ENCODE results near the gene CTRB1.

The CTRB1 gene

DNA sequence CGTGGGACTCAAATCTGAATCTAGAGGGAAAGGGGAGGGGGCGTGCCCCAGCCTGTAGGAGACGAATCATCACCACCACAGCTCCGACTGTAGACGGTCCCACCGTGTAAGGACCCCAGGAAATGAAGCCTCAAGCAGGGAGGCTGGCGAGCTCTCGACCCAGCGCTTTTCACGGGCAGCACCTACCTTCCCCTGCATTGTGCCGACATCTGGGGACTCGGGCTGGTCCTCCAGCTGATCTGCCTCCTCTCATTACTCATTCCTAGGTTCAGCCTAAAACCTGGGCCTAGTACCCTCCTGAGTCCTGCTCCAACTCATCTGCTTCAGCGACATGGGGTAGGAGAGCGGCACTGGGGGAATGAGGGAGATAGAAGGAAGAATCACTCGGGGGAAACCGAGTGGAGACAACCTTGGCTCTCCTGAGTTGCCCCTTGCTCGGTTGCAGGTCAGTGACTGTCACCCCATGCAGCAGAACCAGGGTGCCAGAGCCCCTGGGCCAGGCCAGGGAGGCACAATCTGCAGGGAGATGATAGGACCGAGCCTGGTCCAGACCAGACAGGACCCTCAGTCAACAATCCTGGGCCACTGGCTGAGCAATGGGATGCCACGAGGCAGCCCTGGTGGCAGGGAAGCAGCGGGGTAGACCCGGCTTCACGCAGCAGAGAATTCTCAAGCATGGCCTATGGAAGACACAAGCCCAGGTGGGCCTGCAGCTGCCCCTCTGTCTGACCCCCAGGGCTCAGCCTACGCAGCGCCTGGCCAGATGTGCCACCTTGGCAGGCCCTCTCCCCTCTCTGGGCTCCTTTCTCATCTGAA lies 33.5 kb downstream of the CTRB1 start:
- peak in 1 of 58 donors; percentile 66 for DNase-seq

DNA sequence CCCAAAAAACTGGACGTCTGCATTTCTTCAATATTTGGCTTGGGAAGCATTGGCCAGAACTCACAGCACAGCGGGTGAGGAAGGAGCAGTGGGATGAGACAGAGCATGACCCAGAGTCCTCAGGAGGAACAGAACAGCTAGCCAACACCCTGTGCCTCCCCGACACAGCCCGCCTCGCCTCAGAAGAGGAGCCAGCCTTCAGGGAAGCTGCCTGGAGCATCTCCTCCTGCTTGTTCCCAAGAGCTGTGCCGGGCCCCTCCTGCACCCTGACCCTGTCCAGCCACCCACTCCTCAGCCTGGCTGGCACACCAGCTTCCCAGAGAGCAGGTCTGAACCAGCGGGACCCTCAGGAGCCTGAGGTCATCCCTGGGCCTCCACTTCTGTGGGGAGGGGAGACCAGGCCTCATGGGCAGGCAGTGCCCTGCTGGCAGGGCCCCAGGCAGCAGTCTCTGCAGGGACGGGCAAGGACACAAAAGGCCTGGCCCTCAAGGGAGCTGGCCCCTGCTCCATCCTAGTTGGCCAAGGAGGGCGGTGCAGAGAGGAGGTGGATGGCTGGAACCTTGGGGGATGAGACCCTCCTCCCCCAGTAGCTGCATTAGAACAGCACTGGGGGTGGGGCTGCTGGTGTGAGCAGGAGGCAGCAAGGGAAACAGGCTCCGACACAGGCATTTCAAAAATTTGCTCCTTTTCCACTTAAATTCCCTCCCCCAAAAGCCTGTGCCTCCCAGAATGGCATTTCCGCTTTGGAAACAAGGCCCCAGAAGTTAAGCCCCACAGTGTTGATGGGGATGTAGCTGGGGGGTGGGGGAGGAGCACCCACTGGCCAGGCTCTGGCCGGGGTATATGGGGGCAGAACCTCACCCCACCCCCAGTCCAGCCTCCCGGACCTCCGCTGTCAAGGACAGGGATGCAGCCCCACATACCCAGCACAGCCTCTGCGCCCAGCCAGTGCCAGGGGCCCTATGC lies 34.4 kb downstream of the CTRB1 start:
- DNase-seq = peak in 18 of 58 donors; percentile 14 to 65 (median 34)

DNA sequence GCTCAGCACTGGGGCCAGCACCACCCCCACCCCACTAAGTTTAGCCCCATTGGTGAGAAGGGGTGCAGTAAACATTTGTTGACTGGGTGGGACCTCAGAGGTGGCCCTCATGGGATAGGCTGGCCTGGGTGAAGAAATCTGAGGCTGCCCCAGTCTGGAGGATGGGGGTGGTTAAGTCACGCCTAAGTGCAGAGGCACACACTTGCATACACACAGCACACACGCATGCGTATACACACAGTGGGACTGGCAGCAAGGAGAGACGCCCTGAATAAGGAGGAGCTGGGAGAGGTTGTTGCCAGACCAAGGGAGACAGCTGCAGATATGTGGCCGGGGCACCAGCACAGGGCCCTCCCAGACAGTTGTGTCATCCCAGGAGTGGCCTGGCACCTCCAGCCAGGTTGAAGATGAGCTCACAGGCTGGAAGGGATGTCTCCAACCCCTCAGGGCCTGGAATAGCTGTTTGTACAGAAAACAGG lies 35.6 kb downstream of the CTRB1 start:
- no peak for DNase-seq

DNA sequence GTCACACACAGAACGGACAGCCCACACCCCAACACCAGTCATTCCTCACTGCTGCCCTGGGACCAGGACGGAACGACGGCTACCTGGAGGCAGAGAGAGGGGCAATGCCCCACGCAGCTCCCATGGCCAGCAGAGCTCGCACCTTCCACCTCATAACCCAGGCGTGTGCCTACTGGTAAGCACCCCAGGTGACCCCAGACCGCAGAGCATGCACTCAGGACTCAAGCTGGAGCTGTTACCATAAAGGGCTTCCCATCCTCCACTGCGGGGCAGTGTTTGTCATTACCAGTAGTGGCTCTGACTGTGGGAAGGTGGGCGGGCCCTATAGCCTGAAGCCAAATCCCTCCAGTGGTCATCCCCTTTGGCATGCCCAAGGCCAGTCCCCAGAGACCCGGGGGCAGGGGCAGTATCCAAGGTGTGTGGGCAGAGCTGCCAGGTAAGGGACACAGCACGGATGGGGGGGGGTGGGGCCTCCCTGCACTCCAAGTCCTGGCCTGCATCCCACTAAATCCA lies 37.3 kb downstream of the CTRB1 start:
- DNase-seq = peak in 1 of 58 donors; percentile 43

DNA sequence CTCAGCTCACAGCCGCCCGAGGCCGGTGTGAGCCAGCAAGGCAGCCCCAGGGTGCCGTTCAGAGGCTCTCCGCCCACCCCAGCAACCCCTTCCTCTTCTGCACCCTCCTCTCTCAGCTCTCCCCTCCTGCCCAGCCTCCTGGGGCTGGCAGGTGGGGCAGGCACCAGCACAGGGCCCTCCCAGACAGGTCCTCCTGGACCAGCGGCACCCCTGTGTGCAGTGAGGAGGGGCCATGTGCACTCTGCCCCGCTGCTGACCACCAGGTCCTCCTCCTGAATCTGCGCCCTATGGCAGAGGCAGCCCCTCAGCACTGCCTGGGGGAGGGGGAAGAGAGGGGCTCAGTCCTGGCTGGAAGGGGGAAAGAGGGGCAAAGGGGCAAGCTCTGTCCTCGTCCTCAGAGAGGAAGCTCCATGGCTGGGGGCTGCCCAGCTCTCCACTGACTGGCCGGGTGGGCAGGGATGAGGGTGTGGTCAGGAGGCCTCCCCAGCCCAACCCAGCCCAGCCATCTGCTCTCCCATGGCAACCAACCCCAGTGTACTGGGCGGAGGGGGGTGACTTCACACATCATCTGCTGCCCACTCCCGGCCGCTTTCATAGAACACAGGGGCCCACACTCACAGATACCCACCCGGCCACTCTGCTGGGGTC lies 38.0 kb downstream of the CTRB1 start:
- peak in 21 of 58 donors; percentile 6 to 65 (median 33) for DNase-seq

DNA sequence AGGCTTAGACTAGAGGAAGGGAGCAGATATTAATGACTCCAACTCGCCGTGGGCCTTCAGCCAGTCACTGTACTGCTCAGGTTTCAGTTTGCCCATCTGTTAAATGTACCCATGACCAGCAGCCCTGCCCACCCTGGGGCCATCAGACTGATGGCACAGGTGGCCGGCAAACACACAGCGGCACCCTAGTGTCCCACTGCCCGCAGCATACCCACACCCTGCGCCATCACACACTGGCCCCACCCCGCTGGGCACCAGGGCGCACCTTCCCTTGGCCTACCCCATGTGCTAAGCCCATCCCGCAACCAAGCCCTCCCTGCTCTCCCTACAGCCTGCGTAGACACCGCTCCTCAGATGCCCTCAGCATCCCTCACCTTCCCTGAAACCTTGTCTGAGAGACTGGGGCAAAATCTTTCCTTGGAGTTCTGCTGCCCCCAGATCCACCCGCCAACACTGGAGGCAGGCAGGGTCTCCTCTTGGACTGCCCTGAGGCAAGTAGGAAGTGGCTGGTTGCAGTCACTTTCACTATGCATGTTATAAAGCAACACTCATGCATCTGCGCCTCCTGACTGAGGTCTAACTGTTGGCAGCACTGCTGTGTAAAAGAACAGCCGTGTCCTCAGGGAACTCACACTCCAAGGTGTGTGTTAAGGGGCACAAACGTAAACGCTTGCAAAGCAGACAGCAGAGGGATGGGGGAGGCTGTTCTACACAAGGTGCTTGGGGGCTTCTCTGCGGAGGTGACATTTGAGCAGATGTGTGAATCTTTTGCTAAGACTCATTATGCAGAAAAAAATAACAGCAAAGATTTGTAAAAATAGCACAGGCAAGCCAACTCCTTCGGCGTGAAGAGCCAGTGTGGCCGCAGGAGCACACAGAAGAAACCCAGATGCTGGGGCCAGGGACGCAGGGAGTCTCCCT lies 39.4 kb downstream of the CTRB1 start:
- DNase-seq = no peak

DNA sequence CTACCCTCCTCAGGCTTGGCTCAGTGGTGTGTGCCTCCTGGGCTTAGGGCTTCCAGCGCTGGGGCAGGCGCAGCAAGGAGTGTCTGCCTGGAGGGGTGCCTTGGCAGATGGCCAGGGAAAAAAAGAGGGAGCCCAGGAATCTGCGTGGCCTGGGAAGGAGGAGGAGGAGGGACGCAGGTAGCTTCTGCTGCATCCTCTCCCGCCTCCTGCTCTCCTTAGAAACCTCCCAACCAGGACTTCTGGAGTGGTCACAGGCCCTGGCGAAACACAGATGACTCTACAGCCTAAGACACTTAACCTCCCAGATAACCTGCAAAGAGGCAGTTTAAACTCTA lies 40.0 kb downstream of the CTRB1 start:
- no peak for DNase-seq

DNA sequence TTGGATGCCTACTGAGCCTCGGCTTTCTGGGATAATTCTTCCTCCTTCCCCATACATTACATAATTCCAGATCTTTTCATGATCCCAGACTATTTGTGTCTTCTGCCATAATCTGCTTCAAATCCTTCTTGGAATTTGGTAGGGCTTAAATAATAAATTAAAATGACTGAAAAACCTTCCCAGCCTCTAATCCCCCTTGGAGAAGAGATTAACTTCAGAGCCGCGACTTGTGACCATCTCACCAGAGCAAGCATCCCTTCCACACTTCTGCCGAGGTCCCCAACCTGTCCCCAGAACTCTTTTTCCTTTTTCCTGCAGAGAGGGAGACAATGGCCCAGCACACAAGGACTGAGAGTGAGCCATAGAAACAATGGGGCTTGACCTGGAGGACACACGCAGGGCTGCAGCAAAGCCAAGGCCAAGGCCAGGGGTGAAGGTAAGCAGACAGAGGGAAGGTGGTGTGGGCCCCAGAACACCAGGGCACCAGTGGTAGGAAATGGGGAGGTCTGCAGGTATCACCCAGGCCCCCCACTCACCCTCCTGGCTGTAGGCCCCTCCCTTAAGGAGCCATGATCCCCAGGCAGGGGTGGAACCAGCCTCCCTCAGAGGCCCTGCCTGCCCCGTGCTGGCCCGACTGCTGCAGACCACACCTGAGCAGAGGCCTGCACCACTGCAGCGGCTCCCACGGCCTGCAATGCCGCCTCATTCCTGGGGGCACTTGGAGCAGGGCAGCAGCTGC lies 42.2 kb downstream of the CTRB1 start:
- DNase-seq = no peak

DNA sequence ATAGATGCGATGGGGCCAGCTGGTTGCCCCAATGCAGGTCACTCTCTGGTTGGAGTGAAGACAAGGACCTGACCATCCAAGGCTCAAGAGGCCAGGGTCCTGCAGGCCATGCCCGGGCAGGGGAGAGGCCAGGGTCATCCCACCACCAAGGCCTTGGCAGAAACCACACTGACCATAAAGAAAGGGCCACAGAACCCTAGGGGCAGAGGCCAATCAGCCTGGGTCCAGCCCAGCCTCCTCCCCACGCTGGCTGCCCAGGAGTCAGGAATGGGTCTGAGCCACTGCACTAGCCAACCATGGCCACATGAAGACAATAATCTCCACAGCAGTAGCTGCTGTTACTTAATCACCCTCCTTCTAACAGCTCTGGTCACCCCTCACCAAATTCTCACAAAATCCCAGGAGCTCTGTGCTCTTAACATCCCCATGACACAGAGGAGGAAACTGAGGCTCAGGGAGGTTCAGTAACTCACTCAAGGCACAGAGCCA lies 42.8 kb downstream of the CTRB1 start:
- no peak for DNase-seq

DNA sequence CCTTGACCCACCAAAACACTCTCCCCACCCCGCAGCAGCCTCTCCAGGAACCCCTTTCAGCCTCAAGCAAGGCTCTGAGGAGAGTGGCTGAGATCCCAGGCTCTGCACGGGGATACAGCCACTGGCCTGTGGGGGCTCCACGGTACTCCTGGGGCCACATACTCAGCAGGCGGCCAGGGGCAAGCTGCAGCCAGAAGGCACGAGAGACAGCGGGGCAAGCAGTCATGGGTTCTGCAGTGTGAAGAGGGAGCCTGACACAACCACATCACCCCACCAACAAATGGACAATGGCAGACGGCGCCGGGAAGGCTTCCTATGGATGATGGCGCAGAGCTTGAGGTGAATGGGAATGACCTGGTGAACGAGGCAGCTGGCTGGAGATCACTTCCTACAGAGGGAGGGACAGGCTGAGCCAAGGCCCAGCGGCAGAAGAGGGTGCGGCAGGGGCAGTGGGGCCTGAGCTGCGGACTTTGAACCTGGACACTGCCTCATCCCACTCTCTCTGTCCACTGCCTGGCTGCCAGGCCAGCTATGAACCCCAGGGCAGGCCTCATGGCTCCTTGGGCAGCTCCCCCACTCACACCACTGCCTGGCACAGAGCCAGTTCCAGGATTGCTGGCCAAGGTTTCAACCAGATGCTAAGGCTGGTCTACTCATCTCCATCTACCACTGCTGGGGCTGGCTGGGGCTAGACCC lies 43.5 kb downstream of the CTRB1 start:
- DNase-seq = peak in 1 of 58 donors; percentile 60

DNA sequence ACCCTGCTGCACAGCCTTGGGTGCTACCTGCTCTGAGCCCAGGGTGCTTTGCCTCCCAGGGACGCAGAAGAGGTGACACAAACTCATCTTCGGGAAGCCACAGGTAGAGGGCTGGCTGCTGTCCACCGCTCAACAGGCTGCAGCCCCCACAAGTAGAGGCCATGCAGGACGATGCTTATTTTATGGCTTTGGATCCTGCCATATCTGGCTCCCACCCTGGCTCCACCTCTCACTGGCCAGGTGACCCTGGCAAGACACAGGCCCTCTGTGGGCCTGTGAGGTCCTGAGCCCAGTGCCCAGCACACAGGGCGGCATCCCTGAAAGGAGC lies 44.0 kb downstream of the CTRB1 start:
- no peak for DNase-seq

DNA sequence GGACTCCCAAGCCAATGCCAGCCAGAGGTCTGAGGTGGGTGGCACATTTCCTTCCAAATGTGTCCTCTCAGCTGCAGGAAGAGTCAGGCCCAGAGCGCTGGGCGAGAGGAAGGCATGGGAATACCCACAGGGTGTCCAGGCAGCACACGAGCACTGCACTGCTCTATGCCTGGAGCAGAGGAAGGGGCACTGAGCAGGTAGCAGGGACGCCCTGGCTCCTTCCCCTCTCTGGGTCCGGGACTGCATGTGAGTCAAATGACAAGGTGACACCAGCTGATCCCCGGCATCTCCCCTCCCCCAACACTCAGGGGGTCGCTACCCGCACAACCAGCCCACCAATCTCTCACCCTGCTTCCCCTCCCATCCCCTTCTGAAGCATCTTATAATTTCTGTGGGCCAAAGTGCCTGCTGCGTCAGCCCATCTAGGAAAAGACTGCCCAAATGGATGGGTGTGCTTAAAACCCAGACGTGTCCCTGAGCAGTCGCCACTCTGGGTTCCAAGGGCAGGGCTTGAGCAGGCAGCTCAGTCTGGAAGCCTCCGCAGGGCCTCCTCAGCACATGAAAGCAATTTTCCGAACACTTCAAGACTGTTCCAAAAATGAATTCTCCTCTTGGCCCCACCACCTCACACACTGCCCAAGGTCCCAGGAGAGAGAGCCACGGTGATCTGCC lies 44.6 kb downstream of the CTRB1 start:
- peak in 1 of 58 donors; percentile 9 for DNase-seq

DNA sequence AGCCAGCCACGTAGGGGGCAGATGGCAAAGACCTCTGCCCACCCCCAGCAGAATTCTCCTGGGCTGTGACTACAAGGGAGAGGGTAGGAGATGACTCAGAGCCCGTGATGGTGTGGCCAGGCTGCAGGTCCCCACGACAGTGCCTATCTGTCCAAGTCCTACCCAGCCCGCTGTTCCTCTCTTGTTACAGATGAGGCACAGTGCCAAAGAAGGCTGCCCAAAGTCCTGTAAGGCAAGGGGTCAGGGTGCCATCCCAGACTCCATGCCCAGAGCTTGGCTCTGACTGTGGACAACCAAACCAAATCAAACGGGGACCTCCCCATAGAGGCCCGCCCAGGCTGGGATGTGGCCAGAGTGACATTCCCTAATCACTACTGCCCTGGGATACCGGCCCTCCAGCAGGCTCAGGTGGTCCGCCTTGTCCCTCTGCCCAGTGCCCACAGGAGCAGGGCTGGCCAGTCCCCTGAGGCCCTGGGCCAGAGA lies 45.2 kb downstream of the CTRB1 start:
- DNase-seq = peak in 9 of 58 donors; percentile 32 to 78 (median 52)

DNA sequence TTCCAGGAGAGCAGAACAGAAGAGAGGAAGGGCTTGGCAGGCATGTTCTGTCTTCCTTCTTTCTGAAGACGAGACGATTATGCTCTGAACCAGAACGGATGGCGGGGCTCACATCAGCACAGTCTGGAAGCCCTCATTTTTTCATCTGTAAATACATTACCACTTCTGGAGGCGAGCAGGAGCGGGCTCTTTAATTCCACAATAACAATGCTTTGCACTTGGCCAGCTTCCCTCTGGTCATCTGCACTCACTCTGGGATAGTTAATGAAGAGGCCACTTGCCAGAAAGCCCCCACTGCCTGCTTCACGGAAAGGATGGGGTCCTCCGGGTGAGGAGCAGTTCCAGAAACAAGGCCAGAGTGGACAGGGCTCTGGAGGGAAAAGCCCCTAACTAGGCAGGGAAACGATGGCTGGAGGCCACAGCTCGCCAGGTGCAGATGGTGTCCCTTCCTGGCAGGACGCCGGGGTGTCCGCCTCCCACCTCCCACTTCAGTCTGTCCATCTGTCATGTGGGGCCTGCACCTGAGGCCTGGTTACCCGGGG lies 45.7 kb downstream of the CTRB1 start:
- DNase-seq = peak in 29 of 58 donors; percentile 24 to 75 (median 59)

DNA sequence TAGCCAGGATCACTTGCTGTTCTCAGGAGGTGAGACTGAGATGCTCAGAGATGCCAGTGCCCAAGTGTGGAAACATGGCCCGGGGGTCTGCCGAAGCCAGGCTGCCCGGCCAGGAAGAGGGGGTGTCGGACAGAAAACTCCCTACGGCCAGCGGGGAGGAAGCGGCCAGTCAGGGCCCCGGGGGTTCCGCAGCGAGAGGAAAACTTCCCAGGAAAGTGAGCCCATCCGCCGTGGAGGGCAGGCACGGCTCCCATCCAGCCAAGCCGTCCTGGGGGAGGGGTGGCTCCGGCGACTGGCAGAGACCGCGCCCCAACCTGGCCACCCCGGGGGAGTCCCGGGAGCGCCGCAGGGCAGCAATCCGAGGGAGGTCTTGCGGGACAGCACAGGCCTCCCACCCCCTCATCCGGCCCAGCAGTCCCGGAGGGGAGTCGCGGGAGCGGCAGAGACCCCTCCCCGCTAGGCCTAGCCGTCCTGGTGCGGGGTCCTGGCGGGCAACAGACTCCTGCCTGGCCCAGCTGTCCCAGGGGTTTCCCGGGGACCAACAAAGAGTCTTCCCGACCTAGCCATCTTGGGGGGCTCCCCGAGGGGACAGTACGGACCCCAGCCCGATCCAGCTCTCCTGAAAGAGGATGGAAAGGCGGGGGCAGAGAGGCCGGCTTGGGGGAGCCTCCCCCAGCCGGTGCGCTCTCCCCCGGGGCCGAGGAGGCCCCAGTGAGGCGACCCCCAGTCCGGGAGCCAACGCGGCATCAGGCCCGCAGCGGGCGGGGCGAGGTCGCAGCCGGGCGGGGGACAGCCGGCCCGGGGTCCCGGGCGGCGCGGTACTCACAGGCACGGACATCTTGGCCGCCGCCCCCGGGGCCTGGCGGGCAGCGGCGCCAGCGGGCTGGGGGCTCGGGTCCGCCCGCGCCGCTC lies 46.5 kb downstream of the CTRB1 start:
- peak in 23 of 58 donors; percentile 21 to 72 (median 51) for DNase-seq

DNA sequence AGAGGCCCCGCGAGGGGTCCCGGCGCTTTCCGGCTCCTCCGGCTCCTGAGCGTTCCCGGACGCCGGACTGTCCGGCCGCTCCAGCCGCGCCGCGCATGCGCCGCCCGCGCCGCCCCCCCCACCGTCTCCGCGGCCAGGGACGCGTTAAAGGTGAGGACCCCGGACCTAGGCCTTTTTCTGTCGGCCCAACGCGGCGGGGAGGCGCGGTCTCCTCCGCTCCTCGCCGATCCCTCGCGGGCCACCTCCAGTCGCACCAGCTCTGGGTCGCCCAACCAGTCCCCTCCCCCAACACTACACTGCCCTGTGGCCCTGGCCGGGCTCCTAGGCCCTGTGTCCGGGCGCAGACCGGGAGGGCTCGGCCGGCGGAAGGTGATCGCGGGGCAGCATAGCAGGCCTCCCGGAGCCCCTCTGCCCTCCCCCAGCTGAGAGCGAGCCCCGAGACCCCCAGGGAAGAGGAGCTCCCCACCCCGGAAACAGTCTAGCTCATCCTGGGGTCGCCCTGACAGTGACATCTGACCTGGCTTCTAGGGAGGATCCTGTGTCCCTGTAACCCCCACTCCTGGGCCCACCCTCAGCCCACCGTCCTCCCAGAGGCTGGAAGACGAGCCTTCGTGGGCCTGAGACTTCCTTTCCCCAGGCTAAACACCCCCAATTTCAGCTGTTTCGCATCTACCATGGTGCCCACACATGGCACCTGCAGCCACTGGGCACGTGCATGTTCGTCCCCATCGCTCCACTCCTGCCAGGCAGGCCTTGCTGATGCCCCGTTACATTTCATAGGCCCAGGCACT lies 47.3 kb downstream of the CTRB1 start:
- peak in 50 of 58 donors; percentile 24 to 81 (median 68) for DNase-seq

Data from anterior cingulate cortex (tissue), 58 donors.